Activated CD4-positive, alpha-beta T cell treated with anti-CD3 and anti-CD28 coated beads, Interleukin-2, amount 50 U/mL, for 1 hour (primary cell): ENCODE data around the gene DNMT3B.
"Not testable (repeated sequence)": the region's sequence is repeated elsewhere in the genome, so short reads cannot be mapped to it uniquely, and the experiment has no call there.

Experiments
- DNase-seq: peaks from one replicate; pipeline ENCODE4 v3.0.0-alpha.2; 2020

Gene DNMT3B

GRCh38 chr20:32761831-32762753 lies at the start of gene DNMT3B:
DNMT3B (plus strand) TSS chr20:32762385; CDS start chr20:32780324, 17,939 bp downstream.
- peak; percentile 66 for DNase-seq

- no peak for DNase-seq
Measured at GRCh38 chr20:32718749-32719348, 43.3 kb upstream of the DNMT3B start.

- no peak for DNase-seq
Measured at GRCh38 chr20:32727683-32728082, 34.5 kb upstream of the DNMT3B start.

- DNase-seq, result not testable (repeated sequence)
Measured at GRCh38 chr20:32728435-32728834, 33.8 kb upstream of the DNMT3B start.

GRCh38 chr20:32729334-32729733 lies 32.9 kb upstream of the DNMT3B start:
- DNase-seq, result not testable (repeated sequence)

- DNase-seq, result no peak
Measured at GRCh38 chr20:32731882-32732266, 30.3 kb upstream of the DNMT3B start.

GRCh38 chr20:32737371-32738223 lies 24.6 kb upstream of the DNMT3B start:
- DNase-seq, result peak; percentile 10

- no peak for DNase-seq
Measured at GRCh38 chr20:32741151-32741550, 21.0 kb upstream of the DNMT3B start.

GRCh38 chr20:32742322-32743236 lies 19.6 kb upstream of the DNMT3B start:
- DNase-seq, result no peak

GRCh38 chr20:32743237-32744112 lies 18.7 kb upstream of the DNMT3B start, which contains the start of gene COMMD7:
COMMD7 (minus strand) TSS chr20:32743467; CDS start chr20:32743391, 76 bp downstream.
- DNase-seq, result peak; percentile 67

- no peak for DNase-seq
Measured at GRCh38 chr20:32749914-32750637, 12.1 kb upstream of the DNMT3B start.

- DNase-seq, result no peak
Measured at GRCh38 chr20:32751293-32751692, 10.9 kb upstream of the DNMT3B start.

GRCh38 chr20:32751702-32752457 lies 10.3 kb upstream of the DNMT3B start:
- DNase-seq, result no peak

- no peak for DNase-seq
Measured at GRCh38 chr20:32752458-32753250, 9.5 kb upstream of the DNMT3B start.

- DNase-seq, result no peak
Measured at GRCh38 chr20:32753731-32754130, 8.5 kb upstream of the DNMT3B start.

GRCh38 chr20:32756156-32756555 lies 6.0 kb upstream of the DNMT3B start:
- no peak for DNase-seq

- no peak for DNase-seq
Measured at GRCh38 chr20:32761417-32761830, 761 bp upstream of the DNMT3B start.

GRCh38 chr20:32762754-32763201 lies 593 bp downstream of the DNMT3B start:
- DNase-seq, result peak; percentile 8
